Spleen (tissue), 11 donors: ENCODE measurements around the gene ZNF598. TPM values are rescaled to one million over a fixed set of nuclear protein-coding genes. Genes with fewer than 3 reads are reported as not detected.

Experiments
- DNase-seq: peaks from one replicate; pipeline ENCODE4 v3.0.0-alpha.2; 2020
- H3K27ac ChIP-seq, 8 donors: fragments of 200-600 bp; sonication (generic) in 7 of 8; 1 replicate in 4 of 8; 2 replicates in 4 of 8; pipeline versions ENCODE4 v1.5.0 to v1.8.0; 2016 to 2021; ENCODE audit warnings: inconsistent platforms in 4 of 8, mild to moderate bottlenecking in 4 of 8, moderate library complexity in 1 of 8
- H3K27me3 ChIP-seq, 7 donors: fragments of 200-600 bp; sonication (generic) in 6 of 7; replicated peaks in 1 of 7; 1 replicate in 4 of 7; 2 replicates in 3 of 7; pipeline versions ENCODE4 v1.5.0 to v1.8.0; 2016 to 2021; ENCODE audit warnings: inconsistent platforms in 3 of 7, mild to moderate bottlenecking in 1 of 7
- H3K36me3 ChIP-seq, 6 donors: fragments of 200-600 bp; sonication (generic) in 5 of 6; 1 replicate in 4 of 6; 2 replicates in 2 of 6; pipeline versions ENCODE4 v1.5.0 to v1.8.0; 2016 to 2021; ENCODE audit warnings: inconsistent platforms in 2 of 6
- H3K4me1 ChIP-seq, 6 donors: fragments of 200-600 bp; sonication (generic) in 5 of 6; 1 replicate in 3 of 6; 2 replicates in 3 of 6; pipeline versions ENCODE4 v1.5.0 to v1.8.0; 2016 to 2021; ENCODE audit warnings: inconsistent platforms in 3 of 6
- H3K4me3 ChIP-seq, 8 donors: fragments of 200-600 bp; sonication (generic) in 7 of 8; 1 replicate in 4 of 8; 2 replicates in 4 of 8; pipeline versions ENCODE4 v1.5.0 to v1.8.0; 2016 to 2021; ENCODE audit warnings: inconsistent platforms in 4 of 8, mild to moderate bottlenecking in 4 of 8, moderate library complexity in 2 of 8
- H3K9me3 ChIP-seq, 8 donors: fragments of 200-600 bp; sonication (generic) in 7 of 8; 1 replicate in 4 of 8; 2 replicates in 4 of 8; pipeline versions ENCODE4 v1.5.0 to v1.8.0; 2016 to 2021; ENCODE audit warnings: inconsistent platforms in 4 of 8
- CTCF ChIP-seq, 11 experiments: fragments of 200-600 bp in 7 of 11; fragments of 450-650 bp in 4 of 11; sonication (generic) in 4 of 11; IDR thresholded peaks in 8 of 11; conservative IDR thresholded peaks in 3 of 11; 1 replicate in 7 of 11; 2 replicates in 4 of 11; pipeline versions ENCODE4 v1.4.0 to v1.8.0; 2016 to 2021; ENCODE audit warnings: antibody characterized with exemption in 11 of 11, inconsistent platforms in 4 of 11, mild to moderate bottlenecking in 1 of 11
- POLR2A ChIP-seq, 3 donors: fragments of 450-650 bp; IDR thresholded peaks; one replicate each; pipeline ENCODE4 v1.5.1; 2017; ENCODE audit warnings: antibody characterized with exemption in 3 of 3, mild to moderate bottlenecking in 1 of 3
- POLR2AphosphoS5 ChIP-seq, 3 donors: sonication (generic); formaldehyde crosslinking; IDR thresholded peaks; one replicate each; pipeline ENCODE4 v1.5.1; 2017; ENCODE audit warnings: antibody characterized with exemption in 3 of 3
- WGBS, 5 donors: extraction: QIAGEN DNeasy Blood & Tissue Kit in 3 of 5; methylation state at CpG; one replicate each; pipeline versions ENCODE4 v1.1.5 to v1.1.7; 2013 to 2018; 5-methylcytosine and 5-hydroxymethylcytosine counted together
- intact Hi-C: fragments of 100-400 bp; cut with DNase I; formaldehyde crosslinking; loops from one replicate; pipeline ENCODE4 v1.15.0; 2023; ENCODE audit warnings: low total_unique reads
- polyA plus RNA-seq, 3 donors: library from polyadenylated mRNA; stranded (reverse); fragments of 200-250 nt; gene quantifications; one replicate each; pipeline ENCODE4 v1.2.1, GENCODE V29; 2013
- total RNA-seq, 7 donors: library from RNA; depleted of rRNA in 3 of 7; stranded (reverse); fragments of >200 nt in 3 of 7; fragmentation: NEBNext Ultra II Directional in 4 of 7; extraction: Animal tissue kit (Norgen Biotek cat#: 25700) in 4 of 7; gene quantifications; one replicate each; pipeline versions ENCODE4 v1.1.0 to v1.2.1, GENCODE V29; 2016 to 2021
- donor health status: healthy with polysubstance abuse.
- donor health status: DM: no; HTN: no; CAD: no; lungs with moderate emphysema.
- donor health status: DM: no; HTN: no; CAD: no.
- donor health status: Bipolar disorder and iron deficiency.
- donor health status: healthy.
- donor health status: DM: no; HTN: no; CAD: no.
- donor health status: DM: yes; HTN: yes; CAD: no.

ZNF598 gene
- total and polyA plus RNA-seq, 10 donors: 21.8 to 56.2 (median 42.0) TPM

GRCh38 chr16:2029350-2029749 lies 19.7 kb upstream of the ZNF598 start:
- peaks cover 8 to 96% (median 82%) of the 10 kb centered on the region in 6 donors for H3K4me1 ChIP-seq
- no peaks in the 10 kb centered on the region for H3K9me3 ChIP-seq
- TF ChIP-seq CTCF (IDR thresholded peaks at IDR 0.05 in 8 of 11, conservative IDR thresholded peaks at IDR 0.05 in 3 of 11) (no peak), POLR2AphosphoS5 (IDR thresholded peaks at IDR 0.05) (no peak), POLR2A (IDR thresholded peaks at IDR 0.05) (no peak)
- intact Hi-C loops: loop anchor here (5.0 kb wide), 1 partner anchor 123 kb away; no protein-coding TSS in a partner anchor
- H3K4me3 ChIP-seq: peak overlapping the region in 6 of 8 donors; percentile 66 to 87 (median 71)
- H3K27me3 ChIP-seq: peaks cover 0 to 48% (median 7%) of the 10 kb centered on the region in 7 donors
- WGBS, 5 donors: 60 to 85% (median 76%) methylated on average over 9 to 22 of the region's 22 CpGs
- DNase-seq: peak; percentile 75
- H3K36me3 ChIP-seq: peaks cover 0 to 15% (median 0%) of the 10 kb centered on the region in 6 donors
- H3K27ac ChIP-seq: peak overlapping the region in 6 of 8 donors; percentile 80 to 90 (median 86)

- 53 to 72% (median 69%) methylated on average over 17 to 18 of the region's 18 CpGs for WGBS, 5 donors
- peaks cover 0 to 48% (median 7%) of the 10 kb centered on the region in 7 donors for H3K27me3 ChIP-seq
- no peak for TF ChIP-seq CTCF (IDR thresholded peaks at IDR 0.05 in 8 of 11, conservative IDR thresholded peaks at IDR 0.05 in 3 of 11)
- TF ChIP-seq POLR2A (IDR thresholded peaks at IDR 0.05): no peak
- TF ChIP-seq POLR2AphosphoS5 (IDR thresholded peaks at IDR 0.05): no peak
- H3K4me3 ChIP-seq: peak overlapping the region in 7 of 8 donors; percentile 56 to 87 (median 70)
- intact Hi-C loops: loop anchor here (5.0 kb wide), 1 partner anchor 124 kb away; no protein-coding TSS in a partner anchor
- no peak for DNase-seq
- peaks cover 14 to 98% (median 84%) of the 10 kb centered on the region in 6 donors for H3K4me1 ChIP-seq
- peaks cover 0 to 15% (median 0%) of the 10 kb centered on the region in 6 donors for H3K36me3 ChIP-seq
- peak overlapping the region in 6 of 8 donors; percentile 3 to 90 (median 87) for H3K27ac ChIP-seq
- no peaks in the 10 kb centered on the region for H3K9me3 ChIP-seq
Measured at GRCh38 chr16:2028620-2029220, 19.1 kb upstream of the ZNF598 start.

GRCh38 chr16:2028146-2028545 lies 18.5 kb upstream of the ZNF598 start:
- intact Hi-C loops: loop anchor here (5.0 kb wide), 1 partner anchor 124 kb away; no protein-coding TSS in a partner anchor
- no peak for DNase-seq
- Histone ChIP-seq H3K9me3 (no peaks in the 10 kb centered on the region), H3K4me3 (peak overlapping the region; percentile 43 to 87 (median 69)), H3K4me1 (peaks cover 19 to 98% (median 84%) of the 10 kb centered on the region in 6 donors), H3K27ac (peak overlapping the region in 6 of 8 donors; percentile 3 to 90 (median 87)), H3K27me3 (peaks cover 0 to 48% (median 7%) of the 10 kb centered on the region in 7 donors), H3K36me3 (peaks cover 0 to 15% (median 0%) of the 10 kb centered on the region in 6 donors)
- WGBS, 5 donors: 55 to 79% (median 76%) methylated on average over 2 to 3 of the region's 3 CpGs
- no peak for TF ChIP-seq POLR2A (IDR thresholded peaks at IDR 0.05)
- no peak for TF ChIP-seq POLR2AphosphoS5 (IDR thresholded peaks at IDR 0.05)
- TF ChIP-seq CTCF (IDR thresholded peaks at IDR 0.05 in 8 of 11, conservative IDR thresholded peaks at IDR 0.05 in 3 of 11): no peak
